Ishikawa (cell line): ENCODE results near the gene ZBTB7C.

ENCODE experiments used
- EP300 ChIP-seq: IDR thresholded peaks from 2 replicates; pipeline ENCODE4 v1.6.1; 2012; ENCODE audit warnings: borderline replicate concordance
- FOXM1 ChIP-seq: IDR thresholded peaks from 2 replicates; pipeline ENCODE4 v1.6.1; 2012; ENCODE audit warnings: low read depth, borderline replicate concordance
- TAF1 ChIP-seq: IDR thresholded peaks from 2 replicates; pipeline ENCODE4 v1.6.1; 2012; ENCODE audit warnings: low read depth, mild to moderate bottlenecking

DNA sequence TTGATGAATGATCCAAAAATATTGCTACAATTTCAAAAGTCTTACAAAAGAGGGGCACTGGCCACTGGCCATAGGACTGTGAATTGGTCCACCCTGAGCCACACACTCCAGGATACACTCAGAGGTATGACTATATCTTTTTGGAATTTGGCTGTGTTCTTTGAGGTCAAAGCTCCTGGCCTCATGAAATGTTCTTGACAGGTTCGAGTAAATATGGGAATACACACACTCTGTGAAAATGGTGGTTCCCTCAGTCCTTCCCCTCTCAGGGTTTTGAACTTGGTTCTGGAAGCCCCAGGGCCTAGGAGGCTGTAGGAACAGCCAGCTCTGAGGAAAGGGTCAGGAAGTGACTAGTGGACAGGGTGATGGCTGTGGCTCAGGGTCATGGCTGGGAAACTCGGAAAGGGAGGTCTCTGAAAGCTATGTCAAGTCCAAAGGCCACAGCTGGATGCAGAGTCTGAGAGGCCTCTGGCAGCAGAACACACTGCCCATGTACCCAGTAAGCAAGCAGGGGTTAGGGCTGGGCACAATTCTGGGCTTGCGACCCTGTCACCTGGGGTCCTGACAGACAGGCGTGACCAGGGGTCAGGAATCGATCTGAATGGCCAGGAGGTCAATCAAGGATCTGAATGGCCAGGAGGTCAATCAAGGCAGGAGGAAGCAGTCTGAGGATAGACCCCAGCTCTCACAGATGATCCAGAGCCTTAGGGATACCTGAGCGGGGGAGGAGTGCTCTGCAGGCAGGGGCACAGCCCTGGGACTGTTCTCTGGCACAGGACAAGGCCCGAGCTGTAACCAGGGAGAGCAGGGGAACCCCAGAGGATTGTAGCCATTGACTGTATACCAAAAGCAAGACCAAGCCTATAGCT is 255.3 kb downstream of the ZBTB7C start:
- TF ChIP-seq EP300 (no peak), FOXM1 (no peak), TAF1 (no peak)
